GM19239 (cell line): ENCODE data around the gene FBLN2.
"Not testable (repeated sequence)": the region's sequence is repeated elsewhere in the genome, so short reads cannot be mapped to it uniquely, and the experiment has no call there.

Experiments
- DNase-seq: peaks from one replicate; pipeline ENCODE4 v3.0.0; 2011; ENCODE audit warnings: low spot score; ENCODE audit not compliant: insufficient read length
- FAIRE-seq: peaks from 2 replicates; lab custom pipeline; 2011; peaks lifted over from hg19 to GRCh38; lab: Jason Lieb, UNC

FBLN2 gene

DNA sequence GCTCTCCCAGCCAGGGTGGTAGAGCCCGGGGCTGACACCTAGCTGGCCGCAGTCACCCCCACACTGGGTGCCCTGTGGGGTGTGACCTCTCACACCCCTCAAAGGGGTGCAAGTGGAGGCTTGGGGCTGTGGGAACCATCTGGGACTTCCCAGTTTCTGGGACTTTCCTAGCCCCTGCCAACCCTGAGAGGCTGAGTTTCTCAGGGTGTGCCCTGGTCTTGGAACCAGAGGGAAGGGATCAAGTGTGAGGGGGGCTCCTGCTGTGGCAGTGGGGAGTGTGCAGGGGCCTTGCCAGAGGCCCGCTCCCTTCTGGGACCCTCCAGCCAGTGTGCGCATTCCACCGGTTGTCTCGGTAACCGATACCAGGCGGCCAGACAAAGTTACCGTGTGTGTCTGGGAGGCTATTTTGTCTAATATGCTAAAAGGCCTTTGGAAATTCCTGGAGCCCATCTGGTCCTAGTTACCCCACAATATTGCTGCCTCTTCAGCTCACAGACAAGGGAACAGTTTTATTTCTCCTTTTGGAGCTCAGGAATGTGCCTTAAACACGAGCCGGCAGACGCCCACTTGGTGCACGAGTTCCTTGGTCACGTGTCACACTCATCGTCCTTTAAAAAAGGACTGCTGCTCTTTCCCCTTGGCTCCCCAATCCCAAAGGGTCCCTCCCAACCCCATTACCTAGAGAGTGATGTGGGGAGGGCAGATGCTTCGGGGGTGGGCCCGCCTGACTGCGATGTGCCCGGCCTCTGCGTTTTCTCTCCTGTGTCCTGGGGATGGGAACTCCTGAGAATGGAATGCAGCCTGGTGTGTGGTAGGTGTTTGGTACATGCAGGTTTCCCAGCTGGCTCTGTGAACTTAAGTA, 35.6 kb upstream of the FBLN2 start:
- DNase-seq = no peak

DNA sequence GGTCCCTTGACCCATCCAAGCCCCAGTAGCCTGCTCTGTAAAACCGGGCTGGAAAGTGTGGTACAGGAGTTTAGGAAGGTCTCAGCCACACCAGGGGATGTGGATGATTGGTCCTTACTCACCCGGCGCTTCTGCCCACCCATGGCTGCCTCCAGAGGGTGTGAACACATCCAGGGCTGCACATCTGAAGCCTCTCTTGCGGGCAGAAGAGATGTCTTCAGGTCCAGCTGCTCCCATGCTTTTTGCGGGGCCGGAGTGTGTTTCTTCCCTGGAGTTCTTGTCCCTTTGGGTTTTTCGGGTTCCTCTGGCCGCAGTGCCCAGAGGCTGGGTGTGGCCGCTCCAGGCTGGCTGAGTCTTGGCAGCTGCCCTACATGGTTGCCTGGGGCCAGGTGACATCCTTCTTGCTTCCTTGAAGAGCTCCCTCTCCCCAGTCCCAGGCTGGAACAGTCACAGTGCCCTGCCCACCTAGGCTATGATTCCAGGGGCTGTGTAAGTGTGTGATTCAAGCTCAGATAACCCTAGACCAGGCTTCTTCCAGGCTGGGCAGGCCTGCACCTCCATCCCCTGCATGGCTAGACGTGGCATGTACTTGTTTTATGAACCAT, 34.9 kb upstream of the FBLN2 start:
- DNase-seq (no peak), FAIRE-seq (no peak)

More for the DNA sequence above, 35.6 kb upstream of the FBLN2 start:
- no peak for FAIRE-seq

DNA sequence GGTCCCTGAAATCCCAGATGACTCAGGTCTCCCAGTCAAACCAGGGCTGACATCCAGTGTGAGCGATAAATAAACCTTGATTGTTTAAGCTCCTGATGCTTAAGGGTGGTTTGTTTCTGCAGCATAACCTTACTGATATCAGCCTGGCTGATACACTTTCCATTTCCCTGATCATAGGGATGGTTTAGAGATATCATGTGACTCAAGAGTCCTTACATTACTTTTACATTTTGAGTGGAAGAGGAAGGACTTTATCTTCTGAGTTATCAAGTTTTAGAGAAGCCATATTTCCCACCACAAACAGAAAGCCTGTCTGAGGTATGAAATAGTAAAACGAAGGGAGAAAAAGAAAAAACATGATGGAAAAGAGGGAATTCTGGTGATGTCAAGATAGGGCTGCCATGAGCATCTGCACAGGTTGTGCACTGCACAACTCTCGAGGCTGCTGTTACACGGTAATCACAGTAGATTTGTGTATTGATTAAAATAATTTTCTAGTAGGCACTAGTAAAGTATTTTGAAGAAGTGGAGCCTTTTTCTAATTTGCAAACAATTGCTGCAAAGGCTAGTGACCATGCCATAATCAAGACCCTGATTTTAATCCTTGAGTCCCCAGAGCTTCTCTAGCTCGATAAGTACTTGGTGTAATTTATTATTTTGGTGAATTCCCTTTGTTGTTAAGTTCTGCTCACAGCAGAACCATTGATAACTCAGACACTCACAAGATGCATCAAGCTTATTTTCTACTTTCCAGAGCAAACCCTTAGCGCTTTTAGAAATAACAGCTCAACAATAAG, 34.1 kb upstream of the FBLN2 start:
- no peak for FAIRE-seq
- DNase-seq = no peak

DNA sequence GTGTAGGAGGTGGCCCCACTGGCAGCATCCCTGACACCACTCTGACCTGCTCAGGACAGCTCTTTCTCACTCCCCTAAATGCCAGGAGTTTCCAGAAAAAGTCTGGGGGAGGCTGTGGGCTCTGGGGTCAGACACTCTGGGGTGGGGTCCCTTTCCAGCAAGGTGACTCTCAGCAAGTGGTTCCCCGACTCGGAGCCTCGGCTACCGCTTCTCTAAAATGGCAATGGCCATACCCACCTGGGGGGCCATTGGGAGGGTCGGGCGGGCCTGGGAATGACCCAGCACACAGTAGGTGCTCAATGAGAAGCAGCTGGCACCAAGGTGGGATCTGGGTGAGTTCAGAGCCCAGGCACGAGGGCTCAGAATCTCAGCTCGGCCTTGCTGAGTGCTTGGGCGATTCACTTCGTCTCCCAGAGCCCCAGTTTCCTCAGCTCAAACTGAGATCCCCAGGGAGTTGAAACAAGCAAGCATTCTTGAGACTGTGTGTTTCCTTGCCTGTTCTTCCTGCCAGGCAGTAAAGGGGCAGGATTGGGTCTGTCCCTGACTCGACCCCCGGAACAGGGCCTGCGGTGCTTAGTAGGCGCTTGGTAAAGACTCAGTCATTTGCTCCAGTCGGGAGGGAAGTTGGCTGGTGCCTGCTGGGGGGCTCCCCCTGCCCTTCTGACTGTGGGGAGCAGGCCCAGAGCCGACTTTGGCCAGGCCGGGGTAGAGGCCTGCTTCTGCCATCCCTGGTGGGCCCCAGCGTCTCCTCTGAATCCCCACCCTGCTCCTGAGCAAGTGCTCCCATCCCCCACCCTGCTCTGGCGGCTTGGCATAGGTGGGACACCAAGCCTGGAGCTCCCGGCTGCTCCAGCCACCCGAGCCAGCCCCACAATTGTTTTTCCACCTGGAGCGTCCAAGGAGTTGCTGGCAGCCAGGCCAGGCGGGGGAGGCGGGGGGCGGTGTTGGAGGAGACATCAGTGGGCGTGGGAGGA, 32.9 kb upstream of the FBLN2 start:
- FAIRE-seq = no peak
- no peak for DNase-seq

DNA sequence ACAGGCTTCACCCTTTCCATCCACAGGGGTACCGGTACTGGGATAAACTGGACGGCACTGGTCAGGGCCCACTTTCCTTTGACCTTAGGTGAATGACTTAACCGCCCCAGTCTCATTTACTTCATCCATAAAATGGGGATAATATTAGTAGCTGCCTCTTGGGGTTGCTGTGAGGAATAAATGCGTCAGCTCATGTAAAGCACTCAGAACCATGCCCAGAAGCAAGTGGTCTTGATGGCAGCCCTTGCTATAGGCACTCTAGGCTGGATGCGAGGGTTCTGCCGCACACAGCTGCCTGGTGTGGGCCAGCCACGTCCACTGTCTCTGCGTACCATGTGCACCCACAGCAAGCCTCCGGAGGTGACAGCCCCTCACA, 32.2 kb upstream of the FBLN2 start:
- no peak for DNase-seq
- no peak for FAIRE-seq

DNA sequence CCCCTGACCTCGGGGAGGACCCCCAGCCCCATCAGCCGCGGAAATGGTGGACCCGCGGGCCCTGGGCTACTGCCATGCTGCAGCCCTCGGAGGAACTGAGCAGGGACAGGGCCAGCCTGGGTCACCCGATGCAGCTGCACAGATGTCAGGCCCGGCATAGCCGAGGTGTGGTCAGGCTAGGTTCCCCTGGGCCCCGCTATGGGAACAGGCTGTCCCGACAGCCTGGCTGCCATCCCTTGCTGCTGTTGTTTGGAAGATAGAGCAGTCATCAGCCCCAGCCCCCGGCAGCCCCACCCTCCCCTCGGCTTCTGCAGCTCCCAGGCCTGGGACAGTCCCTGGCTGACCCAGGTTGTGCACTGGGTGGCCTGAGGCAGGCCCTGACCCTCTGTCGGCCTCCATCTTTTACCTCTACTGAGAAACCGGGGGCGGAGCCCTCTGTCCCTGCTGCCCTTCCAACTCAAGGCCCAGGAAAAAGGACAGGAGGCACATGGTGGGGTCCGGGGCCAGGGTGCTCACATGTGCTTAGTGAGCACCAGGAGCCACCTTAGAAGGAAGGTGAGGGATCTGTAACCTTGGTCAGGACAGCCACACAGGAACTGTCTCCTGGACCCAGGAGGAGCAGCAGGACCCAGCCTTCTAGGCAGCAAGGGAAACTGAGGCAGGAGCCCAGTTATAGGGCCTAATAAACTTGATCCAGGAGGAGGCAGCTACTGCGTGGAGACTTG, 31.5 kb upstream of the FBLN2 start:
- DNase-seq = no peak
- FAIRE-seq = no peak

DNA sequence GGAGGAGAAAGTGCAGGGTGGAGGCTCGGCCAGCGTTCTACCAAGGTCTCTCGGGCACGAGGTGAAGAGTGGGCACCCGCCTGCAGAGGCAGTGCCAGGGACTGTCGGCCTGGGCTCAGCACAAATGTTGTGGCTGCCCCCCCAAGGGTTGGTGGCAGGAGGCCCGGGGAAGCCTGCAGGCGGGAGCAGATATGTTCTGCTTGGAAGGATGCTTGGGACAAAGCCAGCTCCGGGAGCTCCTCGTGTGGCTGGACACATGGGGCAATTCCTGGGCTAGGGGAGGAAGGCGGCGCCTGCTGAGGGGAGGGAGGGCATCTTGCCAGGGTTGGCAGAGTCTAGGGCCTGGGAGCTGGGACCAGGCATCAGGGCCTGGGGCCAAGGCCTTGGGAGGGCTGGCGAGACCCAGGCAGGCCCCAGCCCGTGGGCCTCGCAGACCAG, 30.4 kb upstream of the FBLN2 start:
- DNase-seq = no peak
- FAIRE-seq = no peak

DNA sequence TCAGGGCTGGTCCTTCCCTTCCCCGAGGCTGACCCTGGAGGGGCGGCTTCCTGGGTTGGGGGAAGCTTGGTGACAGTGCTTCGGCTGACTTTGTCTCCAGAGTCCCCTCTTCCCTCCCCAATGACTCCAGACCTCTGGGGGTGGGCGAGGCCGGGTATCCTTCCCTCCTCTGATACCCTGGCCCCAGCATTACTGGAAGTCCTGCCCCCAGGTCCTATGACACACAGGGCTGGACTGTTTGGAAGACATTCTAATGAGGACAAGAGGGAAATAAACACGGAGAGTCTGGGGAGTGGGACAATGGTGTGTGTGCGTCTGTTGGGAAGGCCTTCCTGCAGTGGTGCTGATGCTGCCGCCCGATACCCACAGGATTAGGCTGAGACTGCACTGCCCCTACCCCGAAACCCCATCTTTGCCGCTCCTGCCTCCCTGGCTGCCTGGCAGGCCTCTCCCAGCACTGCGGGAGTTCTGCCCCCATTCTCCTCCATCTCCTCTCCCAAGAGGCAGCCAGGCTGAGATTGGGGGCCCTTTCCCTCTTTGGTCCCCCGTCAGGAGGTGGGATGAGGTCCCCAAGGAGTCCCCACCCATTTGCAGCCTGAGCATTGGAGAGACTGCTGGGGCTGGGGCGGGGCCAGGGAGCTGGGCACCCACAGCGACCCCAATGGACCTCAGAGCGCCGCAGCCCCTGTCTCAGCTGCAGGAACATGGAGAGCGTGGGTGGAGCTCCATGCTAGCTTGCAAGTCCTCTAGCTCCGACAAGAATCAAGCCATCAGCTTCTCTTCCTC, 29.7 kb upstream of the FBLN2 start:
- no peak for DNase-seq
- FAIRE-seq = no peak

DNA sequence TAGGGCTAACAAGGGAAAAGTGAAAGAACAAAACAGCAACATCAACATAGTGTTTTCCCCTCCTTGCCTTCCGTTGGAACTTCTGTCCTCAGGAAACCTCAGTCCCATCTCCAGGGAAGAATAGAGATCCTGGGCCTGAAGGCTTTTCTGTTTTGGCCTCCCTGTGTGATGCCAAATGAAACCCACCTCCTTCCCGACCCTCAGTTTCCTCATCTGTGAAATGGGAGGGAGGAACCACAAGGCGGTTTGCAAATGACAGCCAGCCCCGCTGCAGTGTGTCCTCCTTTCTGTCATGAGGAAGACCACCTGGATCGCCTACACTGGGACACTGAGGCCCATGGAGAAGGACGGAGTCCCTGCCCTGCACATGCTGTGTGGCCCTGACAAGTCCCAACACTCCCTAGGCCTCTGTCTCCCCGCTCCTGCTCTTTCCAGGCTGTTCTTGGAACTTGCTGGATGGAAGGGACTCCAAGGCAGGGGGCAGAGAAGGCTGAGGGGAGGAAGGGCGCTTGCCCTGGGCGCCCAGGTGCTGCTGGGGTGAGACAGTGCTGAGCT, 28.5 kb upstream of the FBLN2 start:
- no peak for DNase-seq
- FAIRE-seq = no peak

DNA sequence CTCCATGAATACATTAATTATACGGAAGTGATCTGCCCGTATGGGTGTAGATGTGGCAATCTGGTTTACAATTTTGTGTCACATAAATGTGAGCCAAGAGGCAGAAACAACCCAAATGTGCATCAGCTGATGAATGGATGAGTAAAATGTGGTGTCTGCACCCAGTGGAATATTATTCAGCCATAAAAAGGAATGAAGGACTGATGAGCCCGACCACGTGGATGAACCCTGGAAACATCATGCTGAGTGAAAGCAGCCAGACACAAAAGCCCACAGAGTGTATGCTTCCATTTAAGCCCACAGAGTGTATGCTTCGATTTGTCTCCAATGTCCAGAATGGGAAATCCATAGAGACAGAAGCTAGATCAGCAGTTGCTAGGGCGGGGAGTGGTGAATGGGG, 27.6 kb upstream of the FBLN2 start:
- FAIRE-seq = no peak

DNA sequence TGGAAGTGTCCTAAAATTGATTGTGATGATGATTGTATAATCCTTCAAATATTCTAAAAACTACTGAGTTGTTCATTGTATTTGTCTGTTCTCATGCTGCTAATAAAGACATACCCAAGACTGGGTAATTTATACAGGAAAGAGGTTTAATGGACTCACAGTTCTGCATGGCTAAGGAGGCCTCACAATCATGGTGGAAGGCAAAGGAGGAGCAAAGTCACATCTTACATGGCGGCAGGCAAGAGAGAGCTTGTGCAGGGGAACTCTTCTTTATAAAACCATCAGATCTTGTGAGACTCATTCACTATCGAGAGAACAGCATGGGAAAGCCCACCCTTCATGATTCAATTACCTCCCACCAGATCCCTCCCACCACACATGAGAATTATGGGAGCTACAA, 27.2 kb upstream of the FBLN2 start:
- not testable (repeated sequence) for FAIRE-seq, DNase-seq

More for the DNA sequence above, 27.6 kb upstream of the FBLN2 start:
- no peak for DNase-seq

DNA sequence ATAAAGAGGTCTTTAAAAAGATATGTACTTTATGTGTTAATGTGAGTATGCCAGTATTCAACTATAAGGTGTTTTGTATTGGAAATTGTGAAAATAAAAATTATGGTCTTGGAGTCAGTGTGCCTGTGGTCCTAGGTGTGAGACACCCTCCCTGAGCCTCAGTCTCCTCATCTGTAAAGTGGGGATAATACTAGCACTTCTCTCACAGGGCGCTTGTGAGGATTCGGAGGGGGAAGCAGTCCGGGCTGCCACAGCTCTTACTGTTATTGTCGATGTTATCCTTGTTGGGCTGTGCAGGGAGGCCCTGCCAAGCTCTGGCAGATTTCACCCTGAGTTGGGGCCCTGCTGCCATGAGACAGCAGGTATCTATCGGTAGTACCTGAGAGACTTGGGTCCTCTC, 26.7 kb upstream of the FBLN2 start:
- no peak for DNase-seq
- no peak for FAIRE-seq

DNA sequence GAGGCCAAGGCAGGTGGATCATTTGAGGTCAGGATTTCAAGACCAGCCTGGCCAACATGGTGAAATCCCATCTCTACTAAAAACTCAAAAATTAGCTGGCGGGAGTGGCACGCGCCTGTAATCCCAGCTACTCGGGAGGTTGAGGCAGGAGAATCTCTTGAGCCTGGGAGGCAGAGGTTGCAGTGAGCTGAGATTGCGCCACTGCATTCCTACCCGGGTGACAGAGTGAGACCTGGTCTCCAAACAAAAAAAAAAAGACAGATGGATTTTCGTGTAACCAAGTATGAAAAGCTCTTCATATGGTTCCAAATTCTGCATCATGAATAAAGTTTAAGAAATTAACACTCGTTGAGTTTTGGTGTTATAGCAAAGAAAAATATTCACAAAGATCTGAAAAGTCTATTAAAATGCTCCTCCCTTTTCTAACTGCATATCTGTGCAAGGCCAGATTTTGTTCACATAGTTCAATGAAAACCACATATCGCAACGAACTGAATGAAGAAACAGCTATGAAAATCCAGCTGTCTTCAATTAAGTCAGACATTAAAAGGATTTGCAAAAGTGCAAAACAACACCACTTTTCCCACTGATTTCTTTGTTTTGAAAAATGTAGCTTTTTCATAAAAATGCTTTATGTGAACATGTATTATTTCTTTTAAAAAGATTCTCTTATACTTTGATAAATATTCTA, 23.8 kb upstream of the FBLN2 start:
- DNase-seq (no peak), FAIRE-seq (no peak)

DNA sequence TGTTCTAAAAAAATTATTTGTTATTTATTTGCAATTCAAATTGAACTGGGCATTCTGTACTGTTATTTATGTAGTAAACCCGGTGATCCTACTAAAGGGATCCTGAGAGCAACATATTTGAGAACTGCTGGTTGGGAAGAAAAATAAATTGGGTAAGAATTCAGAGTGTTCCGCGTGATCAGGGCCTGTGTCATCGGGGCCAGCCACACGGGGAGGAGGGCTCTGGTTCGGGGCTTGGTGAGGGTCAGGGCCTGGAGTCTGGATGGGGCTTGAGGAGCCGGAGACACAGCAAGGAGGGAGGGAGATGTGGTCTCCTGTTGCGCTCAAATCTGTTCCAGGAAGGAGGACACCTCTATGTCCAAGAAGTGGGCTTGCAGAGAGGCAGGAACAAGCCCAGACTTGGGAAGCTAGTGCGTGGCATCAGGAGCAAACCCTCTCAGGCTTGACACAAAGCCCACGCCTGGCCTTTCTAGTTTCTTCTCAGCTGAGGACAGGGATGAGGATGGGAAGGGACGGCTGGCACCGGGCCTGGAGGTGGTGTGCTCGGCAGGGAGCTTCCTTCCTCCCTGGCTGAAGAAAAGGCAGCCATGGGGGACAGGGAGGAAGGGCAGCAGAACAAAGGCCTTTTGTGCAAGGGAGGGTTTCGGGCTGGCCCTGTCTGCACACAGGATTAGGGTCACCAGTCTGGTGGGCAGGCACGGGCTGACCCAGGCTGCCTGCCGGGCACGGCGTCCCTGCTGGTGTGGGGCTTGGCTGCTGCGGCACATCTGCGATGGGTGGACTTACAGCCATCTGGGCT, 22.9 kb upstream of the FBLN2 start:
- FAIRE-seq = no peak
- no peak for DNase-seq

DNA sequence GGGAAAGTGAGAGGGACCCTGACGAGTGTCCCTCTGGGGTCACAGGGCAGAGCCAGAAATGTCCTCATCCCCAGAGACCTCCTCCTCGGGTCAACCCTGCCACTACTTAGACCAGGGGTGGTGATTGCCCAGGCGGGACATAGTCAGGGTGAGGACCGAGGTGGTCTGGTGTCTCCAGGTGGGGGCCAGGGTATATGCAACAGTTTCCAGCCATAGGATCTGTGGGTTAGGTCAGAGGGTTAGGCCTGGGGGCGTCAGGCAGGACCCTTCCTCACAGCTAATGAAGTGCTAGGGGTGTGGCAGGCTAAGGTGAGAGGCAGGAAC, 22.3 kb upstream of the FBLN2 start:
- DNase-seq (no peak), FAIRE-seq (no peak)

DNA sequence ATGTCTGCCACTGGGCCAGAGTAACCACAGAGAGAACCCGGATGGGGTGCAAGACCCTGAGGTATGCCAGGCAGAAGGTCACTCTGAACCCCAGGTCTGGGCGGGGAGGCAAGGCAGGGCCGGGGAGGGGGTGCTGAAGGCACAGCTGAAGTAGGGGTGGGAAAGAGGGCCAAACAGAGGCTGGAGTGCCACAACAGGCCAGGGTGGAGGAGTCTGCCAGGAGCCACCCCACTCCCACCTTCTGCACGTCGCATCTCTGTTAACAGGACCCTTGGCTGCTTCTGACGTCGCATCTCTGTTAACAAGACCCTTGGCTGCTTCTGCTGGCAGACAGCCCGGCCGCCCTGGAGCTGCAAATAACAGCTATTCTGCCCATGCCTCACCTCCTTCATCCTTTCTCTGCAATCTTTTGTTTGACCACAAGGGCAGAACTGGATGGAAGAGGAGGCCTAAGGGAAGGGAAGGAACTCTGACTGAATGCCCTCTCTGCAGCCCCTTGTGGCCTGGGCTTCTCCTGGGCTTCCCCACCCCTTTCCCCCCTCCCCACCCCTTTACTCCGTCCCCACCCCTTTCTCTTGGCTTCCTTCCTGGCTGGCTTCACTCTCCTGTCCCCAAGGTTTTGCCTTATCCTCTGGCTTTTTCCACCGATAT, 20.6 kb upstream of the FBLN2 start:
- FAIRE-seq (no peak), DNase-seq (no peak)
